Measurements from ENCODE around the gene COG7. TPM values are rescaled to one million over a fixed set of nuclear protein-coding genes. Genes with fewer than 3 reads are reported as not detected.
"Not testable (repeated sequence)": the region's sequence is repeated elsewhere in the genome, so short reads cannot be mapped to it uniquely, and the experiment has no call there.

The COG7 gene
- polyA plus RNA-seq, 1 experiment = 19.6 TPM

- POLR2A ChIA-PET = no interaction called here
- no peak overlapping the region for H3K4me3 ChIP-seq (ENCODE audit: low read depth, low read length)
- no peak overlapping the region for H3K27ac ChIP-seq (ENCODE audit: low read depth, low read length)
- H3K9me3 ChIP-seq (ENCODE audit: control insufficient read depth, insufficient read depth, low read length) = no peaks in the 10 kb centered on the region
- CTCF ChIA-PET = interaction anchor here (2.4 kb wide), 1 partner anchor 44 kb away, joined by 9 read pairs; no protein-coding TSS in a partner anchor
- TF ChIP-seq CTCF (IDR thresholded peaks at IDR 0.05; ENCODE audit: low read depth, low read length) = no peak
- no peak for DNase-seq (ENCODE audit: low read depth, low spot score)
- H3K27me3 ChIP-seq (ENCODE audit: control insufficient read depth, insufficient read depth, low read length) = no peaks in the 10 kb centered on the region
Observed at GRCh38 chr16:23391381-23392222, 61.4 kb downstream of the COG7 start.

GRCh38 chr16:23389936-23390335 lies 63.1 kb downstream of the COG7 start:
- H3K9me3 ChIP-seq (ENCODE audit: control insufficient read depth, insufficient read depth, low read length); POLR2A ChIA-PET; H3K27ac ChIP-seq (ENCODE audit: low read depth, low read length); DNase-seq (ENCODE audit: low read depth, low spot score); H3K27me3 ChIP-seq (ENCODE audit: control insufficient read depth, insufficient read depth, low read length); H3K4me3 ChIP-seq (ENCODE audit: low read depth, low read length): not testable (repeated sequence)
- CTCF ChIA-PET = interaction anchor here (1.1 kb wide), 1 partner anchor 46 kb away, joined by 3 read pairs; no protein-coding TSS in a partner anchor

- Histone ChIP-seq H3K9me3 (ENCODE audit: control insufficient read depth, insufficient read depth, low read length) (no peaks in the 10 kb centered on the region), H3K27me3 (ENCODE audit: control insufficient read depth, insufficient read depth, low read length) (no peaks in the 10 kb centered on the region), H3K4me3 (ENCODE audit: low read depth, low read length) (no peak overlapping the region), H3K27ac (ENCODE audit: low read depth, low read length) (no peak overlapping the region)
- ChIA-PET CTCF (interaction anchor here (0.7 to 1.1 kb wide), 2 partner anchors 36 to 47 kb away, joined by 3 read pairs; no protein-coding TSS in a partner anchor), POLR2A (no interaction called here)
- DNase-seq (ENCODE audit: low read depth, low spot score) = no peak
- TF ChIP-seq CTCF (IDR thresholded peaks at IDR 0.05; ENCODE audit: low read depth, low read length) = no peak
Observed at GRCh38 chr16:23389201-23389600, 63.8 kb downstream of the COG7 start.

- POLR2A ChIA-PET = no interaction called here
- CTCF ChIA-PET = interaction anchor here (0.7 to 1.1 kb wide), 2 partner anchors 36 to 47 kb away, joined by 3 read pairs; no protein-coding TSS in a partner anchor
Observed at GRCh38 chr16:23388786-23389185, 64.2 kb downstream of the COG7 start.

GRCh38 chr16:23387666-23388065 lies 65.3 kb downstream of the COG7 start:
- no peaks in the 10 kb centered on the region for H3K27me3 ChIP-seq (ENCODE audit: control insufficient read depth, insufficient read depth, low read length)
- no peak for DNase-seq (ENCODE audit: low read depth, low spot score)
- CTCF ChIA-PET = interaction anchor here (1.0 kb wide), 1 partner anchor 46 kb away, joined by 3 read pairs; no protein-coding TSS in a partner anchor
- POLR2A ChIA-PET = no interaction called here
- no peak for TF ChIP-seq CTCF (IDR thresholded peaks at IDR 0.05; ENCODE audit: low read depth, low read length)
- H3K9me3 ChIP-seq (ENCODE audit: control insufficient read depth, insufficient read depth, low read length) = no peaks in the 10 kb centered on the region
- no peak overlapping the region for H3K4me3 ChIP-seq (ENCODE audit: low read depth, low read length)
- no peak overlapping the region for H3K27ac ChIP-seq (ENCODE audit: low read depth, low read length)

More at GRCh38 chr16:23388786-23389185, 64.2 kb downstream of the COG7 start:
- no peak overlapping the region for H3K27ac ChIP-seq (ENCODE audit: low read depth, low read length)
- no peaks in the 10 kb centered on the region for H3K27me3 ChIP-seq (ENCODE audit: control insufficient read depth, insufficient read depth, low read length)
- TF ChIP-seq CTCF (IDR thresholded peaks at IDR 0.05; ENCODE audit: low read depth, low read length) = no peak
- H3K4me3 ChIP-seq (ENCODE audit: low read depth, low read length) = no peak overlapping the region
- DNase-seq (ENCODE audit: low read depth, low spot score) = no peak
- no peaks in the 10 kb centered on the region for H3K9me3 ChIP-seq (ENCODE audit: control insufficient read depth, insufficient read depth, low read length)
